Heart right ventricle (tissue), 16 donors: ENCODE measurements around the gene MAPKAP1. TPM values are rescaled to one million over a fixed set of nuclear protein-coding genes. Genes with fewer than 3 reads are reported as not detected.

Experiments used
- ATAC-seq, 8 donors: fragments of 200-7000 bp; cut with Tn5 transposase; one replicate each; pipeline ENCODE4 v1.9.1; 2020; ENCODE audit warnings: mild to moderate bottlenecking in 8 of 8, moderate library complexity in 8 of 8, moderate number of reproducible peaks in 1 of 8
- DNase-seq, 2 donors: peaks; one replicate each; pipeline ENCODE4 v3.0.0-alpha.2; 2020
- H3K27ac ChIP-seq, 10 donors: fragments of 200-600 bp; sonication (generic) in 2 of 10; one replicate each; pipeline versions ENCODE4 v1.5.0 to v1.8.0; 2020 to 2022; ENCODE audit warnings: mild to moderate bottlenecking in 3 of 10
- H3K27me3 ChIP-seq, 7 donors: fragments of 200-600 bp; one replicate each; pipeline ENCODE4 v1.8.0; 2021 to 2022; ENCODE audit warnings: mild to moderate bottlenecking in 2 of 7
- H3K36me3 ChIP-seq, 9 donors: fragments of 200-600 bp; sonication (generic) in 1 of 9; one replicate each; pipeline versions ENCODE4 v1.5.0 to v1.8.0; 2020 to 2022; ENCODE audit warnings: mild to moderate bottlenecking in 2 of 9
- H3K4me1 ChIP-seq, 9 donors: fragments of 200-600 bp; sonication (generic) in 1 of 9; one replicate each; pipeline versions ENCODE4 v1.5.0 to v1.8.0; 2020 to 2022; ENCODE audit warnings: mild to moderate bottlenecking in 4 of 9
- H3K4me3 ChIP-seq, 10 donors: fragments of 200-600 bp; sonication (generic) in 2 of 10; one replicate each; pipeline versions ENCODE4 v1.5.0 to v1.8.0; 2020 to 2022; ENCODE audit warnings: mild to moderate bottlenecking in 7 of 10, moderate library complexity in 2 of 10
- H3K9me3 ChIP-seq, 11 donors: fragments of 200-600 bp in 10 of 11; sonication (generic) in 2 of 11; one replicate each; pipeline versions ENCODE4 v1.5.0 to v1.8.0; 2013 to 2022; ENCODE audit warnings: mild to moderate bottlenecking in 2 of 11, control low read depth in 1 of 11, moderate library complexity in 1 of 11
- WGBS, 2 donors: extraction: QIAGEN DNeasy Blood & Tissue Kit; methylation state at CpG; one replicate each; pipeline ENCODE4 v1.1.7; 2013; ENCODE audit warnings: inconsistent platforms in 1 of 2; 5-methylcytosine and 5-hydroxymethylcytosine counted together
- intact Hi-C, 10 donors: fragments of 100-400 bp; cut with DNase I; formaldehyde crosslinking; loops; one replicate each; pipeline versions ENCODE4 v1.11.1 to v1.14.2; 2022
- polyA plus RNA-seq, 2 donors: library from polyadenylated mRNA; stranded (reverse); fragments of 200-250 nt; gene quantifications; one replicate each; pipeline ENCODE4 v1.2.3, GENCODE V29; 2013
- total RNA-seq, 10 donors: library from RNA; stranded (reverse); fragmentation: NEBNext Ultra II Directional in 3 of 10; extraction: Animal tissue kit (Norgen Biotek cat#: 25700) in 3 of 10; gene quantifications; one replicate each; pipeline versions ENCODE4 v1.2.1 to v1.2.4, GENCODE V29; 2021 to 2023
- TF ChIP-seq, protein P1 (sequence below), 9 donors: fragments of 200-600 bp; sonication (generic) in 2 of 9; IDR thresholded peaks; one replicate each; pipeline versions ENCODE4 v1.5.0 to v1.8.0; 2021 to 2022; ENCODE audit warnings: antibody characterized with exemption in 9 of 9, mild to moderate bottlenecking in 5 of 9, moderate library complexity in 1 of 9
- donor health status: Arrhythmogenic right ventricular cardiomyopathy.
- donor health status: ischemic (EF 13 %, LVEDD 7.1; RV severe dilation, severe dysfunction).
- donor health status: healthy with polysubstance abuse.
- donor health status: DM: no; HTN: yes; CAD: no.
- donor health status: DM: no; HTN: no; CAD: no.
- donor health status: ischemic (EF 25% LVEDD 6.9; RV normal size, moderate dysfunction).
- donor health status: ischemic (EF 25% LVEDD 5.7; RV mildly dilated, moderate dysfunction).
- donor health status: healthy.
- donor health status: DM: yes; HTN: yes; CAD: no.
- donor health status: Ischemic cardiomyopathy.
- donor health status: ischemic (EF 35%, LVEDD 5.7; RV mildly dilated, moderate dysfunction).
- donor health status: nonischemic (EF 11% LVEDD 7.7; RV severe dilation, severe dysfunction).
- donor health status: DM: yes; HTN: yes; CAD: no.
- donor health status: PGD.
- donor health status: ischemic (EF 29% LVEDD 5.4; RV normal size, mild dysfunction).
- donor health status: nonischemic (EF 23%, LVEDD 6.1; RV moderate dilation, normal function).

MAPKAP1 gene
- total and polyA plus RNA-seq, 12 donors = 102 to 143 (median 116) TPM

DNA sequence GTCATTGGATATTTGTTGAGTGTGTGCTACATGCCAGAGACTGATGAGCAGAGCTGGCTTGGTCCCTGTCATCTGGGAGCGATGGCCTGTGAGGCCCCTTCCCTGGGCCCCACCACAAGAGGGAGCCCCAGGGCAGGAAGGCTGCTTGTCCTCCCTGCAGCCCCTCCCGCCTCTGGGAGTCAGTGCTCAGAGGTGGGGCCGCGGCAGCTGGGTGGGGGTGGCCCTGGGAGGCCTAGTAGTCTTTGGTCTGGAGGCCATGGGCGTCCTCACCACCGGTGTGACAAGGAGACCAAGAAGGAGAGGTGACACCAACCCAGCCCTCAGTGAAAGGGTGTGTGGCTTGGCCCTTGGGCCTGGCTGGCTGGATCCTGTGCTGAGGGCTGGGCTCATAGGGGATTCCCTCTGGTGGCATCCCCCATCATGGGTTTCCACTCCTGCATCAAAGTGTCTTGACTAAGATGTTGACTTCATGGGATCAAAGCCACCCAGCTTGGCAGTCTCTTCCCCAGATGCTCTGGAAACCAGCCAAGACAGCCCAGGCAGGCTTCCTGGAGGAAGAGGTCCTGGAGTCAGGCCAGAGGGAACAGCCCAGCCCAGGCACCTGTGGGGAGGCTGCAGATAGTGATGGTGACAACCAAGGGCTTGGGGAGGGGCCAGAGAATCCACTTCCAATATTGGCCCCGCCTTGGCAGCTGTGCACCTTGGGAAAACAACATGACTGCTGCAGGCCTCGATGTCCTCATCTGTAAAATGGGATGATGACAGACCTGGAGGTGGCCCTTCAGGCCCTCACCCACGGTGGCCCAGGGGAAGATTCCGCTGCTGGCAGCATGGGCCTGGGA lies 278.7 kb downstream of the MAPKAP1 start:
- H3K9me3 ChIP-seq = no peaks in the 10 kb centered on the region
- DNase-seq (peak in 1 of 2 donors; percentile 36), ATAC-seq (peak in 7 of 8 donors; percentile 16 to 54 (median 47))
- WGBS, 2 donors = 83 to 88% methylated on average over 10 of the region's 10 CpGs
- H3K36me3 ChIP-seq = no peaks in the 10 kb centered on the region
- intact Hi-C loops = loop anchor here in 3 of 10 donors (5.0 to 10.0 kb wide), 2 partner anchors 204 to 207 kb away; no protein-coding TSS in a partner anchor
- TF ChIP-seq, protein P1, sequence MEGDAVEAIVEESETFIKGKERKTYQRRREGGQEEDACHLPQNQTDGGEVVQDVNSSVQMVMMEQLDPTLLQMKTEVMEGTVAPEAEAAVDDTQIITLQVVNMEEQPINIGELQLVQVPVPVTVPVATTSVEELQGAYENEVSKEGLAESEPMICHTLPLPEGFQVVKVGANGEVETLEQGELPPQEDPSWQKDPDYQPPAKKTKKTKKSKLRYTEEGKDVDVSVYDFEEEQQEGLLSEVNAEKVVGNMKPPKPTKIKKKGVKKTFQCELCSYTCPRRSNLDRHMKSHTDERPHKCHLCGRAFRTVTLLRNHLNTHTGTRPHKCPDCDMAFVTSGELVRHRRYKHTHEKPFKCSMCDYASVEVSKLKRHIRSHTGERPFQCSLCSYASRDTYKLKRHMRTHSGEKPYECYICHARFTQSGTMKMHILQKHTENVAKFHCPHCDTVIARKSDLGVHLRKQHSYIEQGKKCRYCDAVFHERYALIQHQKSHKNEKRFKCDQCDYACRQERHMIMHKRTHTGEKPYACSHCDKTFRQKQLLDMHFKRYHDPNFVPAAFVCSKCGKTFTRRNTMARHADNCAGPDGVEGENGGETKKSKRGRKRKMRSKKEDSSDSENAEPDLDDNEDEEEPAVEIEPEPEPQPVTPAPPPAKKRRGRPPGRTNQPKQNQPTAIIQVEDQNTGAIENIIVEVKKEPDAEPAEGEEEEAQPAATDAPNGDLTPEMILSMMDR (IDR thresholded peaks at IDR 0.05) = peak in 8 of 9 donors; percentile 15 to 56 (median 50)
- no peaks in the 10 kb centered on the region for H3K4me1 ChIP-seq
- H3K4me3 ChIP-seq = no peak overlapping the region
- H3K27me3 ChIP-seq = no peaks in the 10 kb centered on the region
- no peak overlapping the region for H3K27ac ChIP-seq

DNA sequence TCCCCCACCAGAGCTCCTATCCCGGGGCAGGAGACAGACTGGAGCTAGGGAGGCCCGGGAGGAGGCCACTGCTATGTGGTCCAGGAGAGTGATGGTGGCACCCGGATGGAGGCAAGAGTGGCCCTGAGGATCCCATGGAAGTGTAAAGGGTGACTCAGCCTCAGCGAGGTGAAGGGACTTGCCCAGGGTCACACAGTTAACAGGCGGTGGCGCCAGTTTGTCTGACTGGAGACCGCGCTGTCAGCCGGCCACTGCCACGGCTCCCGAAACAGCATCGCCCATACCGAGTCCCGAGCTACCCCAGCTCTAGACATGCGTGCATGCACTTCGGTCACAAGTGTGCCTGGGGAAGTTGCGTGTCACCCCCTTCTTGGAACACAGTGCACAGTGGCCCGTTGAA lies 279.5 kb downstream of the MAPKAP1 start:
- WGBS, 2 donors = 94 to 95% methylated on average over 18 of the region's 18 CpGs
- H3K27me3 ChIP-seq = no peaks in the 10 kb centered on the region

DNA sequence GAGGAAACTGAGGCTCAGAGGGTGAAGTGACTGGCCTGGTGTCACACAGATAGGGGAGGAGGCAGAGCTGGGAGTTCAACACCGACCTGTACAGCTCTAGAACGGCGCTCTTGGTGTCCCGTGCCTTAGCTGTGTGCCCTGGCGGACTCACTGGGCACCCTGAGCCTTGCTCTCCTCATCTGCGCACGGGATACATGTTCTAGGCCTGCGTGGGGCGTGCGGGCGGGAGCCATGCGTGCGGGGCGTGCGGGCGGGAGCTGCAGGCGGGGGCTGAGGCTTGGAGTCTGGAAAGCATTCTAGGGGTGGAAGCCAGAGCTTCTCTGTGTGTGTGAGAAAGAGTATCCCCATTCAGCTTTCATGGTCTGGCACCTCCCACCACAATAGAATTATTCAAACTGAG lies 280.1 kb downstream of the MAPKAP1 start:
- TF ChIP-seq, protein P1 (IDR thresholded peaks at IDR 0.05) = no peak
- intact Hi-C loops = loop anchor here in 3 of 10 donors (5.0 to 10.0 kb wide), 2 partner anchors 205 to 208 kb away; no protein-coding TSS in a partner anchor
- ATAC-seq (no peak), DNase-seq (no peak)
- Histone ChIP-seq H3K9me3 (no peaks in the 10 kb centered on the region), H3K4me1 (no peaks in the 10 kb centered on the region), H3K36me3 (no peaks in the 10 kb centered on the region), H3K27me3 (no peaks in the 10 kb centered on the region), H3K27ac (no peak overlapping the region), H3K4me3 (no peak overlapping the region)
- 91 to 92% methylated on average over 17 of the region's 17 CpGs for WGBS, 2 donors

More for the DNA sequence above, 279.5 kb downstream of the MAPKAP1 start:
- Histone ChIP-seq H3K9me3 (no peaks in the 10 kb centered on the region), H3K36me3 (no peaks in the 10 kb centered on the region), H3K27ac (no peak overlapping the region), H3K4me3 (no peak overlapping the region), H3K4me1 (no peaks in the 10 kb centered on the region)
- intact Hi-C loops = loop anchor here in 3 of 10 donors (5.0 to 10.0 kb wide), 2 partner anchors 205 to 207 kb away; no protein-coding TSS in a partner anchor
- TF ChIP-seq, protein P1 (IDR thresholded peaks at IDR 0.05) = no peak
- ATAC-seq = no peak
- DNase-seq = no peak

DNA sequence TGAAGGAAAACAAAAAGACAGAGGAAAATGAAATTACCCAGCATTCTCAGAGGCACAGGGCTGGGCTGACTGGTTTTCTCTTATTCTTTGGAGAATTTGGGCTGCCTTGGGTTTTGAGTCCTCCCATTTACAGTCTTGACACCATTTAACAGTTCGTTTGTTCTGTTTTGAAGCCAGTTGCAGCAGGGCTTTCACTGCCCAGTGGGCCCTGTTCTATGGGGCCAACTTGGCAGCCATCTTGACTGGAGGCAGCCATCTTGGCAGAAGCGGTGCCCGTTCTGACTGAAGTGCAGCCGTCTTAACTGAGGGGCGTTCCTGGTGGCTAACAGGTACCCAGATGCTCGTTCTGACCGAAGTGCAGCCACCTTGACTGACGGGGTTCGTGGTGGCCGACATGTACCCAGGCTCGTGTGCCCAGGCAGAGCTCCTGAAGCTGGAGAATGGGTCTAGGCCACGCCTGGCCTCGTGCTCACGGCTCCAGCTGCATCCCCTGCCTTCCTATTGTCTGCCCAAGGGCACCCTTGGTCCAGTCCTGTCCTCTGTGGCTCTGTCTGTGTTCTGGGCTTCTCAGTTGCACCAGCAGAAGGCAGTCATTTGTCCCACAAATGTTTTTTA lies 281.0 kb downstream of the MAPKAP1 start:
- H3K4me1 ChIP-seq = no peaks in the 10 kb centered on the region
- TF ChIP-seq, protein P1 (IDR thresholded peaks at IDR 0.05) = no peak
- ATAC-seq (no peak), DNase-seq (no peak)
- intact Hi-C loops = loop anchor here in 3 of 10 donors (5.0 to 10.0 kb wide), 2 partner anchors 206 to 209 kb away; no protein-coding TSS in a partner anchor
- no peaks in the 10 kb centered on the region for H3K36me3 ChIP-seq
- WGBS, 2 donors = 93% methylated on average over 14 of the region's 14 CpGs
- H3K4me3 ChIP-seq = no peak overlapping the region
- H3K27me3 ChIP-seq = no peaks in the 10 kb centered on the region
- no peak overlapping the region for H3K27ac ChIP-seq
- H3K9me3 ChIP-seq = no peaks in the 10 kb centered on the region
